GM13976 (cell line): ENCODE measurements around the gene NT5C.

ENCODE experiments used
- DNase-seq: peaks from one replicate; pipeline ENCODE4 v3.0.0; 2012; ENCODE audit warnings: low spot score
- CTCF ChIP-seq: IDR thresholded peaks from 2 replicates; pipeline ENCODE4 v1.5.1; 2012; ENCODE audit warnings: borderline replicate concordance, mild to moderate bottlenecking; ENCODE audit not compliant: insufficient read depth; ENCODE audit errors: extremely low read depth, missing control alignments, control extremely low read depth
- in situ Hi-C: fragments of 300-500 bp; cut with MboI; formaldehyde crosslinking; loops from one replicate; pipeline ENCODE4 v1.12.0; 2022; ENCODE audit warnings: low sequenced_read_pairs, mixed read lengths, inconsistent platforms; ENCODE audit not compliant: unreplicated experiment

Gene NT5C

DNA sequence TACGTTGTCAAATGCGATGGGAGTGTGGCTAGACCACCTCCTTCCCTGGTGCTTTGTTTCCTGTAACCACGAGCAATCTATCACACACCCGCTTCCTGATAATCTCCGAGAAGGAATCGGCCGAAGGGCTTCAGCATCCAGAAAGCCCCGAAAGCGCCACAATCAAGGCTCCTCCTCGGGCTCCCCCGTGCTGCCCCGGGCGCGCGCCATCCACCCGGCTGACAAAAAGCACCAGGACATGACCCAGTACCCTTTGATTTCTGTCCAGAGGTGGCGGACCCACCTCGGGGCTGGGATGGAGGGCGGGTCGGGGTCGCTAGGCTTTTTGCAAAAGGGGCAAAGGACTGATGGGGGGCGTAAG lies 22.5 kb downstream of the NT5C start:
- no peak for TF ChIP-seq CTCF
- no peak for DNase-seq
- in situ Hi-C loops, result no loop called here

- TF ChIP-seq CTCF, result no peak
- no peak for DNase-seq
- in situ Hi-C loops, result no loop called here
Measured at GRCh38 chr17:75108193-75108592, 23.3 kb downstream of the NT5C start.

DNA sequence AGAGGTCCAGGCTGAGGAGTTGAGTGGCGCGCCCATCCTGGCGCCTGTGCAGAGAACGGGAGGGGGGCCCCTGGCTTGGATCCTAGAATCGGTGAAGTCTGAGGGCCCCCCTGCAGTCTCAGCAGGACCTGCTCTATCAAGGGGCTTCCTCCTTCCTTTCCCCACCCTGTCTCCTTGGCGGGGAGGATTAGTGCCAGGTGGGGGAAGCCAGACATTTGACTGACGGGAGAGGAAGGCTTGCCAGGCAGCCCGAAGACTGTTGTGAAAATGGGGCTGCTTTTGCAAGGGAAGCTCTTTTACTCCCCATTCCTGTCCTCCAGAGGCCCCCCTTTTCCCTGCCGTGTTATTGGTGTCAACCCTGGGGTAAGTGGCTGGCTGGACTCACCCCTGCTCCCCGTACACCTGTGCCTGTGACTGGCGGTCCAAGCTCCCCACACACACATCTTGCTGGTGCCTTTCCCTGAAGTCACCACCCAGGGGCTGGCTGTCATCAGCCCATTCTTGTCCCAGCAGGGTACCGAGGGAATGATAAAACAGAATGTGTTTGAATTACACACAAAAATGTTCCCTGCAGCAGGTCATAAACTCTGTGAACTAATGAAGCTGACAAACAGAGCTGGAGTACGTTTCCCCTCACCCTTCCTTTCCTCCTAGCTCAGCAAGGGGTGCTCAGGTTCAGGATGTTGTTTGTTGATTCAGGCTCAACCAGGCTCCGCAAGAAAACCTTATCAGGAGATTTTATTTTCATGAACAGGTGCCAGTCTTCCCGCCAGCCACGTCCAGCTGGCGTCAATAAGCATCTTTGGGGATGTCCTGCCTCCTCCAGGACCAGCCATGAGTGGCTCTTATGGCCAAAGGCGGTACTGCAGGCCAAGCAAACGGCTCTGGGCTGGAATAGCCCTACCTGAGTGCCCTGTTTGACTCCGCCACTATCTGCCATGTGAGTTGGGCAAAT lies 26.1 kb downstream of the NT5C start:
- in situ Hi-C loops, result no loop called here
- peak; percentile 51 for TF ChIP-seq CTCF
- peak; percentile 76 for DNase-seq

GRCh38 chr17:75103601-75104554 lies 27.7 kb downstream of the NT5C start:
- TF ChIP-seq CTCF, result no peak
- DNase-seq, result no peak
- in situ Hi-C loops, result no loop called here

- DNase-seq, result peak; percentile 62
- TF ChIP-seq CTCF, result no peak
- in situ Hi-C loops, result no loop called here
Measured at GRCh38 chr17:75102385-75102821, 29.1 kb downstream of the NT5C start.

- in situ Hi-C loops, result no loop called here
- no peak for DNase-seq
- no peak for TF ChIP-seq CTCF
Measured at GRCh38 chr17:75099881-75100595, 31.5 kb downstream of the NT5C start.
